Measurements from ENCODE around the gene PTPRJ.

DNA sequence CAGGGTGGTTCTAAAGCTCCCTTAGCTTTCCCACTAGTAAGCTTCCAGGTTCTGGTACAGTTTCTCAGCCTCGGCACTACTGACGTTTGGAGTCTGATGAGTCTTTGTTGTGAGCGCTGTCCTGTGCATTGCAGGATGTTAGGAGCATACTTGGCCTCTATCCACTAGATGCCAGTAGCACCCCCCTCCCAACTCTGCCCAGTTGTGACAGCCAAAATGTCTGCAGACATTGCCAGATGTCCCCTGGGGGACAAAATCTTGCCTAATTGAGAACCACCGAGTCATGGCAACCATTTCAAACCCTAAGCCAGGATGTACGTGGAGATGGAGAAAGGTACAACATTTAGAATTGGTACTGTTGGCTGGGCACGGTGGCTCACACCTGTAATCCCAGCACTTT lies 68.7 kb downstream of the PTPRJ start:
- TF ChIP-seq, protein P1, sequence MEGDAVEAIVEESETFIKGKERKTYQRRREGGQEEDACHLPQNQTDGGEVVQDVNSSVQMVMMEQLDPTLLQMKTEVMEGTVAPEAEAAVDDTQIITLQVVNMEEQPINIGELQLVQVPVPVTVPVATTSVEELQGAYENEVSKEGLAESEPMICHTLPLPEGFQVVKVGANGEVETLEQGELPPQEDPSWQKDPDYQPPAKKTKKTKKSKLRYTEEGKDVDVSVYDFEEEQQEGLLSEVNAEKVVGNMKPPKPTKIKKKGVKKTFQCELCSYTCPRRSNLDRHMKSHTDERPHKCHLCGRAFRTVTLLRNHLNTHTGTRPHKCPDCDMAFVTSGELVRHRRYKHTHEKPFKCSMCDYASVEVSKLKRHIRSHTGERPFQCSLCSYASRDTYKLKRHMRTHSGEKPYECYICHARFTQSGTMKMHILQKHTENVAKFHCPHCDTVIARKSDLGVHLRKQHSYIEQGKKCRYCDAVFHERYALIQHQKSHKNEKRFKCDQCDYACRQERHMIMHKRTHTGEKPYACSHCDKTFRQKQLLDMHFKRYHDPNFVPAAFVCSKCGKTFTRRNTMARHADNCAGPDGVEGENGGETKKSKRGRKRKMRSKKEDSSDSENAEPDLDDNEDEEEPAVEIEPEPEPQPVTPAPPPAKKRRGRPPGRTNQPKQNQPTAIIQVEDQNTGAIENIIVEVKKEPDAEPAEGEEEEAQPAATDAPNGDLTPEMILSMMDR (IDR thresholded peaks at IDR 0.05) = no peak
- no peak for TF ChIP-seq EZH2 (IDR thresholded peaks at IDR 0.05; ENCODE audit: borderline replicate concordance, insufficient read depth, low read depth, low read length, poor library complexity, severe bottlenecking)
